PC-9 (cell line): Measurements from ENCODE around the gene CDX1. TPM values are rescaled to one million over a fixed set of nuclear protein-coding genes. Genes with fewer than 3 reads are reported as not detected.

ENCODE experiments used
- BruUV-seq: library from RNA; stranded (reverse); fragments of 400-500 nt; replicated peaks from 2 replicates; lab custom pipeline; 2021; lab: Mats Ljungman, UMichigan
- CTCF ChIA-PET: fragments of 300-600 bp; sonication (Branson Sonifier 250); formaldehyde crosslinking; loops from one replicate; lab custom pipeline; 2022; ENCODE audit warnings: antibody characterized with exemption; lab: Charles Lee
- POLR2A ChIA-PET: fragments of 300-600 bp; sonication (Branson Sonifier 250); formaldehyde crosslinking; loops from one replicate; lab custom pipeline; 2022; ENCODE audit warnings: antibody characterized with exemption; ENCODE audit not compliant: unreplicated experiment; lab: Charles Lee
- DNase-seq, 2 experiments: peaks; one replicate each; pipeline versions ENCODE4 v3.0.0 to v3.0.0-alpha.2; 2015 to 2022; ENCODE audit warnings: mixed read lengths in 1 of 2
- H2AFZ ChIP-seq: fragments of 200-600 bp; sonication (generic); 2 replicates; pipeline ENCODE4 v1.8.1; 2017; ENCODE audit warnings: antibody characterized with exemption
- H3F3A ChIP-seq: fragments of 200-600 bp; sonication (generic); 2 replicates; pipeline ENCODE4 v1.8.1; 2017; ENCODE audit warnings: antibody characterized with exemption, mild to moderate bottlenecking, low read depth; ENCODE audit not compliant: insufficient read depth
- H3K27ac ChIP-seq: fragments of 200-600 bp; sonication (generic); 2 replicates; pipeline ENCODE4 v1.6.1; 2016; ENCODE audit warnings: mixed run types
- H3K27me3 ChIP-seq: fragments of 200-600 bp; sonication (generic); 2 replicates; pipeline ENCODE4 v1.6.1; 2016; ENCODE audit warnings: low read depth, mixed run types; ENCODE audit not compliant: insufficient read depth
- H3K36me3 ChIP-seq: fragments of 200-600 bp; sonication (generic); 2 replicates; pipeline ENCODE4 v1.6.1; 2016; ENCODE audit warnings: low read depth, mixed run types
- H3K4me1 ChIP-seq: fragments of 200-600 bp; sonication (generic); replicated peaks from 2 replicates; pipeline ENCODE4 v1.6.1; 2016; ENCODE audit warnings: mixed run types; ENCODE audit not compliant: insufficient read depth
- H3K4me2 ChIP-seq: fragments of 200-600 bp; sonication (generic); 2 replicates; pipeline ENCODE4 v1.6.1; 2017; ENCODE audit warnings: mixed run types
- H3K4me3 ChIP-seq: fragments of 200-600 bp; sonication (generic); 2 replicates; pipeline ENCODE4 v1.6.1; 2016; ENCODE audit warnings: mixed run types
- H3K79me2 ChIP-seq: fragments of 200-600 bp; sonication (generic); 2 replicates; pipeline ENCODE4 v1.6.1; 2017; ENCODE audit warnings: low read depth, mixed run types
- H3K9me2 ChIP-seq: fragments of 200-600 bp; sonication (generic); 2 replicates; pipeline ENCODE4 v1.8.1; 2017; ENCODE audit warnings: mild to moderate bottlenecking; ENCODE audit not compliant: insufficient read depth
- H3K9me3 ChIP-seq: fragments of 200-600 bp; sonication (generic); 2 replicates; pipeline ENCODE4 v1.8.1; 2016; ENCODE audit warnings: low read depth; ENCODE audit not compliant: insufficient read depth
- H4K20me1 ChIP-seq: fragments of 200-600 bp; sonication (generic); 2 replicates; pipeline ENCODE4 v1.8.1; 2017; ENCODE audit not compliant: insufficient read depth
- CTCF ChIP-seq: fragments of 200-600 bp; sonication (generic); conservative IDR thresholded peaks from 2 replicates; pipeline ENCODE4 v1.6.1; 2017; ENCODE audit warnings: mixed run types, antibody characterized with exemption, mild to moderate bottlenecking, moderate library complexity
- EZH2 ChIP-seq: fragments of 200-600 bp; sonication (generic); IDR thresholded peaks from 2 replicates; pipeline ENCODE4 v1.8.0; 2017; ENCODE audit warnings: antibody characterized with exemption, low read depth
- intact Hi-C: fragments of 100-400 bp; cut with micrococcal nuclease; formaldehyde crosslinking; loops from one replicate; pipeline ENCODE4 v1.10.0; 2022; ENCODE audit not compliant: unreplicated experiment
- total RNA-seq: library from RNA; stranded (reverse); gene quantifications from 2 replicates; pipeline ENCODE4 v1.2.3, GENCODE V29; 2021

Gene CDX1
- total RNA-seq, 1 experiment from 2014 or later = not detected

- ChIA-PET POLR2A (no interaction called here), CTCF (no interaction called here)
- intact Hi-C loops = loop anchor here (2.0 to 5.0 kb wide), 2 partner anchors 79 to 297 kb away; no protein-coding TSS in a partner anchor
These were observed 35.1 kb upstream of the CDX1 start for GRCh38 chr5:150131461-150131860.

GRCh38 chr5:150131978-150132694 lies 34.4 kb upstream of the CDX1 start:
- Histone ChIP-seq H3F3A (no peaks in the 10 kb centered on the region), H2AFZ (no peak overlapping the region), H4K20me1 (no peaks in the 10 kb centered on the region), H3K36me3 (no peaks in the 10 kb centered on the region), H3K27ac (no peak overlapping the region), H3K79me2 (no peaks in the 10 kb centered on the region), H3K4me1 (no peaks in the 10 kb centered on the region), H3K4me3 (no peak overlapping the region), H3K9me2 (no peaks in the 10 kb centered on the region), H3K4me2 (no peak overlapping the region), H3K9me3 (no peaks in the 10 kb centered on the region), H3K27me3 (no peaks in the 10 kb centered on the region; the same call in 1 of the 2 replicates)
- ChIA-PET POLR2A (no interaction called here), CTCF (no interaction called here)
- no peak for TF ChIP-seq EZH2
- no peak for TF ChIP-seq CTCF
- DNase-seq = no peak
- no TSS peak for BruUV-seq
- intact Hi-C loops = loop anchor here (2.0 to 5.0 kb wide), 2 partner anchors 80 to 297 kb away; no protein-coding TSS in a partner anchor

More at GRCh38 chr5:150131461-150131860, 35.1 kb upstream of the CDX1 start:
- H4K20me1 ChIP-seq = no peaks in the 10 kb centered on the region
- H3K4me2 ChIP-seq = no peak overlapping the region
- no peaks in the 10 kb centered on the region for H3F3A ChIP-seq
- no peaks in the 10 kb centered on the region for H3K9me3 ChIP-seq
- no peaks in the 10 kb centered on the region for H3K36me3 ChIP-seq
- H3K9me2 ChIP-seq = no peaks in the 10 kb centered on the region
- H3K27ac ChIP-seq = no peak overlapping the region
- no peaks in the 10 kb centered on the region for H3K79me2 ChIP-seq
- TF ChIP-seq EZH2 (no peak), CTCF (no peak)
- H2AFZ ChIP-seq = no peak overlapping the region
- no peaks in the 10 kb centered on the region for H3K4me1 ChIP-seq
- no peak for DNase-seq
- BruUV-seq = no TSS peak
- H3K27me3 ChIP-seq = no peaks in the 10 kb centered on the region; the same call in 1 of the 2 replicates
- H3K4me3 ChIP-seq = no peak overlapping the region

DNA sequence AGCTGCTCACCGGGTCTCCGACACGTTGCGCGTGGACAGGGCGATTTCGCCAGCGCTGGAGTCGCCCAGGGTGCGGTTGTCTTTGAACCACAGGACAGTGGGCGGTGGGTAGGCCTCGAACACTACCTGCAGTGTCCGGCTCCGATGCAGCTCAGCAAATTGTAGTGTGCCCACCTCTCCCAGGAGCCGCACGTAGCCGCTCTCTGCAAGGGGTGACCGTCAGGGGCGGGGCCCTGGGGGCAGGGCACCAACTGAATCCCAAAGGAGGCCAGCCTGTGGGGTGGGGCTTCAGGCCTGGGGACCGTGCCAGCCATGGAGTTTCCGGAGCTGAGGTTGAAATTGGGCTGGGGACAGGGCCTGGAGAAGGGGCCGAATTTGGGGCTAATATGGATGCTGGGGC lies 33.8 kb upstream of the CDX1 start:
- BruUV-seq = no TSS peak
- TF ChIP-seq CTCF = no peak
- no peak for TF ChIP-seq EZH2
- Histone ChIP-seq H3K36me3 (no peaks in the 10 kb centered on the region), H3K4me1 (no peaks in the 10 kb centered on the region), H4K20me1 (no peaks in the 10 kb centered on the region), H3K79me2 (no peaks in the 10 kb centered on the region), H3K27me3 (no peaks in the 10 kb centered on the region; the same call in 1 of the 2 replicates), H3K4me3 (no peak overlapping the region), H3K4me2 (no peak overlapping the region), H3K9me3 (no peaks in the 10 kb centered on the region), H3K9me2 (no peaks in the 10 kb centered on the region), H3K27ac (no peak overlapping the region), H2AFZ (no peak overlapping the region), H3F3A (no peaks in the 10 kb centered on the region)
- intact Hi-C loops = loop anchor here (5.0 kb wide), 1 partner anchor 80 kb away; no protein-coding TSS in a partner anchor
- CTCF ChIA-PET = no interaction called here
- POLR2A ChIA-PET = no interaction called here
- DNase-seq = no peak
